Right atrium auricular region (tissue), 2 donors: ENCODE measurements around the gene SLTM. TPM values are rescaled to one million over a fixed set of nuclear protein-coding genes. Genes with fewer than 3 reads are reported as not detected.

Experiments
- DNase-seq: peaks from one replicate; pipeline ENCODE4 v3.0.0-alpha.2; 2019; ENCODE audit warnings: low spot score
- H3K27ac ChIP-seq, 2 donors: fragments of 200-600 bp; sonication (generic); 1 replicate in 1 of 2; 2 replicates in 1 of 2; pipeline ENCODE4 v1.5.1; 2016 to 2019
- H3K27me3 ChIP-seq, 2 donors: fragments of 200-600 bp; sonication (generic); one replicate each; pipeline versions ENCODE4 v1.5.1 to v1.6.0; 2017 to 2019
- H3K36me3 ChIP-seq: fragments of 200-600 bp; sonication (generic); one replicate; pipeline ENCODE4 v1.5.1; 2016
- H3K4me1 ChIP-seq, 2 donors: fragments of 200-600 bp; sonication (generic); one replicate each; pipeline versions ENCODE4 v1.5.1 to v1.6.0; 2017 to 2019
- H3K4me3 ChIP-seq, 2 donors: fragments of 200-600 bp; sonication (generic); 1 replicate in 1 of 2; 2 replicates in 1 of 2; pipeline ENCODE4 v1.5.1; 2017 to 2019; ENCODE audit warnings: mild to moderate bottlenecking in 1 of 2, moderate library complexity in 1 of 2
- H3K9me3 ChIP-seq, 2 donors: fragments of 200-600 bp; sonication (generic); one replicate each; pipeline ENCODE4 v1.5.1; 2019
- CTCF ChIP-seq, 2 donors: fragments of 200-600 bp; sonication (generic); IDR thresholded peaks; one replicate each; pipeline ENCODE4 v1.5.1; 2019; ENCODE audit warnings: antibody characterized with exemption in 2 of 2
- total RNA-seq, 2 donors: library from RNA; depleted of rRNA; stranded (reverse); fragments of >200 nt; gene quantifications; one replicate each; pipeline ENCODE4 v1.1.0, GENCODE V29; 2016

The SLTM gene
- total RNA-seq, 2 donors from 2014 or later: 39.9 to 62.3 TPM

DNA sequence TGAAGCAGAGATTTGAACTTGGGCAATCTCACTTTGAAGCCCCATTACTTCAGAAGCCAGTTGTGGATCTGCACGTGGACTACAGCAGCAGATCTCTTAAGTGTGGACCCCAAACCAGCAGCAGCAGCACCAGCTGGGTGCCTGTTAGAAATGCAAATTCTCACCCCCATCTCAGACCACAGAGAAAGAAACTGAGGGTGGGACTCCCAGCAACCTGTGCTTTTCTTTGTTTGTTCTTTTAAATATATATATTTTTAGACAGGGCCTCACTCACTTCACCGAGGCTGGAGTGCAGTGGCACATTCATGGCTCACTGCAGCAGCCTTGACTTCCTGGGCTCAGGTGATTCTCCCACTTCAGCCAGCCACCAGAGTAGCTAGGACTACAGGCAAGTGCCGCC lies 53.2 kb downstream of the SLTM start:
- Histone ChIP-seq H3K9me3 (no peaks in the 10 kb centered on the region), H3K27ac (no peak overlapping the region), H3K36me3 (peaks cover 72% of the 10 kb centered on the region), H3K27me3 (no peaks in the 10 kb centered on the region), H3K4me3 (no peak overlapping the region), H3K4me1 (no peaks in the 10 kb centered on the region)
- no peak for TF ChIP-seq CTCF (IDR thresholded peaks at IDR 0.05)
- DNase-seq: no peak

DNA sequence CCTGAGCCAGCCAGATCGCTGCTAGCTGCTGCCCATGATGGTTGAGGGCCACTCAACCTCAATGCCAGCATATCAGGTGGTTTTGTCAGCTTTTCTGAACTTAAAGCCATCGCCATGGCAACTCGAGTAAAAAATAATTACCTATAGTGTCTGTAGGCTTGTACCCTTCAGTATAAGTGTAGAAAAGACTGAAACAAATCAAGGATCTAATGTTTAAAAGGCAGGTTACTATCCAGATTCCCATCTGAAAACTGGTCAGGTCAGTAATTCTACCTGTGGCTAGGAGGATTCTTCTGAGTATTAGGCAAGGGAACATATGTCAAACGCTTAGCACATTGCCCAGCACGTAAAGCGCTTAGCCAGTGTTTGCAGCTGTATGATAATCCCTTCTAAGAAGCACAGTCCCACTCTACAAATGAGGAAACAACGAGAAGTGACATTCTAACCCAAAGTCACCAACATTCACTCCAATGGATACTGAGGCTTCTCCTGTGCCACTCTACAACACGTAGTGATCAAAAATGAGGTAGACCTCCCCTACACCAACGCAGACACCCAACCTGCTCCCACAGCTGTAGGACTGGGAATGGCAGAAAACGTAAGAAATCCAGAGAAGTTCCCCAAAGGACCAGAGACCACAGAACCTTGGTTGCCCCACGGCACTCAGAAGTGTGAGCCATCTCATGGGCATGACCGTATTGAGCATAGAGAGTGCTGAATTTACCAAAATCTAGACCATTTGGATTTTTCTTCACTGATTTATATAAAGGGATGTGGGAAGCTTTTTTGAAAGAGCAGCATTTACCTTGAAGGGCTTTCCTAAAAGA lies 55.3 kb downstream of the SLTM start:
- no peak for DNase-seq
- no peaks in the 10 kb centered on the region for H3K4me1 ChIP-seq
- no peak overlapping the region for H3K27ac ChIP-seq
- H3K36me3 ChIP-seq: peaks cover 51% of the 10 kb centered on the region
- H3K9me3 ChIP-seq: no peaks in the 10 kb centered on the region
- no peak overlapping the region for H3K4me3 ChIP-seq
- no peak for TF ChIP-seq CTCF (IDR thresholded peaks at IDR 0.05)
- no peaks in the 10 kb centered on the region for H3K27me3 ChIP-seq

DNA sequence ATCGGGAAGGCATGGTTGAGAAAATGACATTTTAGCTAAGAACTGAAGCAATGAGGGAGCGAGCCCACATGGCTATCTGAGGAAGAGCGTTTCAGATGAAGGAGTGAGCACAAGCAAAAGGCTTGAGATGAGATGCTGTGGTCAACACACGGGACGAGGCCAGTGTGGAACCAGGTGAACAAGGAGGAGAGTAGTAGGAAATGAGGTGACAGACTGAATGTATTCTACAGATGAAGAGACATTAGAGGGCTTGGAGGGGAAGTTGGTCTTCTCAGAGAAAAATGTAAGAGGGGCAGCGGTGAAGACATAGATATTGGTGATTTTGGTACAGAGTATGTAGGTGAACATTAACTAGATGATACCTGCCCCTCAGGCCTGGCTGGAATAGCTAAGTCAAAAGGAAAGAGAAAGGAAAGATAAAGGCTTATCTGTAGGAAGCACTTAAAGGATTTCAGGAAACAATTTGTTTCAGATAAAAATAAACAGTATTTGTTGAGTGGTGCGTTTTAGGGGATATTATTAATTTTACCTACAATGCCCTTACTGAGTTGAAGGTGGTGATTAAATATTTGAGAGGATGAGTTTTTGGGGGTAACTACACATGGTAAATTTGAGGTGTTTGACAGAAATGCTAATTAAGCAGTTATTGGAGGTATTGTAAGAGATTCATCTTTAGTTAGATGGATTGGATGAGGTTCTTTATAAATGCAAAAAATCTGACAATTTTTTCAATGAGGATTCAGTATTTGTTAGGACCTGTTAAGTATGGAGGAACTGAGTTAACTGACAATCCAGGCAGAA lies 57.0 kb downstream of the SLTM start:
- no peak for TF ChIP-seq CTCF (IDR thresholded peaks at IDR 0.05)
- peaks cover 37% of the 10 kb centered on the region for H3K36me3 ChIP-seq
- no peaks in the 10 kb centered on the region for H3K4me1 ChIP-seq

GRCh38 chr15:58875343-58875742 lies 58.1 kb downstream of the SLTM start:
- DNase-seq: no peak
- H3K9me3 ChIP-seq: no peaks in the 10 kb centered on the region
- H3K27ac ChIP-seq: no peak overlapping the region
- H3K36me3 ChIP-seq: peaks cover 25% of the 10 kb centered on the region
- H3K27me3 ChIP-seq: no peaks in the 10 kb centered on the region
- TF ChIP-seq CTCF (IDR thresholded peaks at IDR 0.05): no peak
- no peak overlapping the region for H3K4me3 ChIP-seq
- no peaks in the 10 kb centered on the region for H3K4me1 ChIP-seq

More for the DNA sequence above, 57.0 kb downstream of the SLTM start:
- H3K9me3 ChIP-seq: no peaks in the 10 kb centered on the region
- H3K27me3 ChIP-seq: no peaks in the 10 kb centered on the region
- H3K27ac ChIP-seq: no peak overlapping the region
- no peak for DNase-seq
- H3K4me3 ChIP-seq: no peak overlapping the region

DNA sequence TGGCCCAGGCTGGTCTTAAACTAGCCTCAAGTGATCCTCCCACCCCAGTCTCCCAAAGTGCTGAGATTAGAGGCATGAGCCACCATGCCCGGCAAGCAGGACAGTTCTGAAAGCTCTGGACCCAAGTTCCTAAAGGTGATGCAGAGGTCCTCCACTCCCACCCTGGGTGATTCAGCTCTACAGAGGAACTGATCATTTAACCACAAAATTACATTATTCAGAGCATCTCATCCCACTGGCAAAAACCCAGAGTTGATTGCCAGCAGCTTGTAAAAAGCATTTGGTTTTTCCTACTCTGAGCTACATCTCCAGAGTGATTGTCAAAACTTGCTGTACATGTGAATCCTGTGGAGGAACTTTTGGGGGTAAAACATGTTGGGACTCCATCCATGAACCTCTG lies 60.2 kb downstream of the SLTM start:
- no peak overlapping the region for H3K4me3 ChIP-seq
- peaks cover 7% of the 10 kb centered on the region for H3K36me3 ChIP-seq
- H3K27ac ChIP-seq: no peak overlapping the region
- no peak for TF ChIP-seq CTCF (IDR thresholded peaks at IDR 0.05)
- H3K27me3 ChIP-seq: no peaks in the 10 kb centered on the region
- DNase-seq: no peak
- H3K4me1 ChIP-seq: no peaks in the 10 kb centered on the region
- no peaks in the 10 kb centered on the region for H3K9me3 ChIP-seq
